SJSA1 (cell line): Measurements from ENCODE around the gene SIVA1. TPM values are rescaled to one million over a fixed set of nuclear protein-coding genes. Genes with fewer than 3 reads are reported as not detected.
A peak's percentile ranks its signal among the peaks of the same experiment; 100 is the strongest.

Experiments used
- DNase-seq, 2 experiments: peaks; one replicate each; pipeline ENCODE4 v3.0.0-alpha.2; 2015 to 2020; ENCODE audit warnings: low spot score in 2 of 2, low read depth in 1 of 2
- H3K27ac ChIP-seq: fragments of 250-450 bp; sonication (Bioruptor Pico); 2 replicates; pipeline ENCODE4 v1.5.1; 2020; ENCODE audit warnings: mild to moderate bottlenecking, moderate library complexity
- H3K27me3 ChIP-seq: fragments of 250-450 bp; sonication (Bioruptor Pico); replicated peaks from 2 replicates; pipeline ENCODE4 v1.5.1; 2020; ENCODE audit warnings: mild to moderate bottlenecking, moderate library complexity
- H3K36me3 ChIP-seq: fragments of 250-450 bp; sonication (Bioruptor Pico); 2 replicates; pipeline ENCODE4 v1.5.1; 2020; ENCODE audit warnings: mild to moderate bottlenecking
- H3K4me1 ChIP-seq: fragments of 250-450 bp; sonication (Bioruptor Pico); replicated peaks from 2 replicates; pipeline ENCODE4 v1.6.1; 2021; ENCODE audit warnings: mild to moderate bottlenecking
- H3K4me3 ChIP-seq: fragments of 250-450 bp; sonication (Bioruptor Pico); 2 replicates; pipeline ENCODE4 v1.5.1; 2020; ENCODE audit warnings: mild to moderate bottlenecking
- H3K9me3 ChIP-seq: fragments of 250-450 bp; sonication (Bioruptor Pico); replicated peaks from 2 replicates; pipeline ENCODE4 v1.5.1; 2020; ENCODE audit warnings: mild to moderate bottlenecking
- total RNA-seq: library from RNA; depleted of rRNA; stranded (reverse); fragments of >200 nt; shearing (Covaris generic); gene quantifications from 2 replicates; pipeline ENCODE4 v1.2.3, GENCODE V29; 2014; rRNA removed

The SIVA1 gene
- 444 and 466 TPM in 2 replicates for total RNA-seq

GRCh38 chr14:104752735-104753527 is at the start of gene SIVA1:
Gene SIVA1 (plus strand): TSS chr14:104753147. CDS start chr14:104753202, 55 bp downstream.
- H3K4me3 ChIP-seq, result peak within 1 kb of the TSS; percentile 88
- peaks cover 46% of the 10 kb centered on the region for H3K36me3 ChIP-seq
- DNase-seq, result peak; percentile 99
- H3K27ac ChIP-seq, result peak within 1 kb of the TSS; percentile 67
- H3K27me3 ChIP-seq, result no peaks in the 10 kb centered on the region
- peaks cover 14% of the 10 kb centered on the region for H3K4me1 ChIP-seq
- peaks cover 5% of the 10 kb centered on the region for H3K9me3 ChIP-seq

- Histone ChIP-seq H3K4me1 (no peaks in the 10 kb centered on the region), H3K9me3 (no peaks in the 10 kb centered on the region), H3K36me3 (peaks cover 69% of the 10 kb centered on the region), H3K27me3 (no peaks in the 10 kb centered on the region), H3K4me3 (no peak overlapping the region), H3K27ac (no peak overlapping the region)
- DNase-seq, result no peak
Observed at GRCh38 chr14:104703269-104703668, 49.7 kb upstream of the SIVA1 start.

- H3K36me3 ChIP-seq, result peaks cover 65% of the 10 kb centered on the region
- peaks cover 4% of the 10 kb centered on the region; the same call in 1 of the 2 replicates for H3K4me1 ChIP-seq
- DNase-seq, result no peak
- H3K27ac ChIP-seq, result no peak overlapping the region
- H3K9me3 ChIP-seq, result no peaks in the 10 kb centered on the region
- no peak overlapping the region for H3K4me3 ChIP-seq
- no peaks in the 10 kb centered on the region for H3K27me3 ChIP-seq
Observed at GRCh38 chr14:104704252-104704651, 48.7 kb upstream of the SIVA1 start.

GRCh38 chr14:104705340-104706047 is 47.5 kb upstream of the SIVA1 start:
- no peak overlapping the region for H3K27ac ChIP-seq
- no peak for DNase-seq
- no peaks in the 10 kb centered on the region for H3K9me3 ChIP-seq
- H3K4me1 ChIP-seq, result peaks cover 4% of the 10 kb centered on the region; the same call in 1 of the 2 replicates
- no peaks in the 10 kb centered on the region for H3K27me3 ChIP-seq
- peaks cover 75% of the 10 kb centered on the region for H3K36me3 ChIP-seq
- no peak overlapping the region for H3K4me3 ChIP-seq

- peaks cover 4% of the 10 kb centered on the region; the same call in 1 of the 2 replicates for H3K4me1 ChIP-seq
- no peaks in the 10 kb centered on the region for H3K9me3 ChIP-seq
- H3K4me3 ChIP-seq, result no peak overlapping the region
- H3K27ac ChIP-seq, result no peak overlapping the region
- H3K36me3 ChIP-seq, result peaks cover 79% of the 10 kb centered on the region
- H3K27me3 ChIP-seq, result no peaks in the 10 kb centered on the region
- DNase-seq, result no peak
Observed at GRCh38 chr14:104706733-104707607, 46.0 kb upstream of the SIVA1 start.

GRCh38 chr14:104707608-104708595 is 45.0 kb upstream of the SIVA1 start:
- Histone ChIP-seq H3K36me3 (peaks cover 80% of the 10 kb centered on the region), H3K27me3 (no peaks in the 10 kb centered on the region), H3K27ac (no peak overlapping the region), H3K9me3 (no peaks in the 10 kb centered on the region), H3K4me1 (peaks cover 4% of the 10 kb centered on the region; the same call in 1 of the 2 replicates), H3K4me3 (no peak overlapping the region)
- DNase-seq, result no peak

GRCh38 chr14:104708606-104709268 is 44.2 kb upstream of the SIVA1 start:
- Histone ChIP-seq H3K36me3 (peaks cover 80% of the 10 kb centered on the region), H3K27me3 (no peaks in the 10 kb centered on the region)

GRCh38 chr14:104709387-104710039 is 43.4 kb upstream of the SIVA1 start:
- Histone ChIP-seq H3K9me3 (no peaks in the 10 kb centered on the region), H3K27me3 (no peaks in the 10 kb centered on the region), H3K4me1 (peaks cover 4% of the 10 kb centered on the region; the same call in 1 of the 2 replicates), H3K4me3 (no peak overlapping the region), H3K36me3 (peaks cover 80% of the 10 kb centered on the region), H3K27ac (no peak overlapping the region)
- no peak for DNase-seq

More at GRCh38 chr14:104708606-104709268, 44.2 kb upstream of the SIVA1 start:
- no peaks in the 10 kb centered on the region for H3K9me3 ChIP-seq
- H3K27ac ChIP-seq, result no peak overlapping the region
- peak; percentile 58 to 67 for DNase-seq
- peaks cover 4% of the 10 kb centered on the region; the same call in 1 of the 2 replicates for H3K4me1 ChIP-seq
- no peak overlapping the region for H3K4me3 ChIP-seq

GRCh38 chr14:104710071-104710735 is 42.7 kb upstream of the SIVA1 start:
- Histone ChIP-seq H3K36me3 (peaks cover 80% of the 10 kb centered on the region), H3K9me3 (no peaks in the 10 kb centered on the region), H3K27ac (no peak overlapping the region), H3K4me1 (peaks cover 4% of the 10 kb centered on the region; the same call in 1 of the 2 replicates), H3K27me3 (no peaks in the 10 kb centered on the region), H3K4me3 (no peak overlapping the region)
- no peak for DNase-seq

GRCh38 chr14:104712881-104713734 is 39.8 kb upstream of the SIVA1 start:
- no peak overlapping the region for H3K4me3 ChIP-seq
- H3K27me3 ChIP-seq, result no peaks in the 10 kb centered on the region
- no peaks in the 10 kb centered on the region for H3K9me3 ChIP-seq
- peaks cover 83% of the 10 kb centered on the region for H3K36me3 ChIP-seq
- peaks cover 4% of the 10 kb centered on the region; the same call in 1 of the 2 replicates for H3K4me1 ChIP-seq
- DNase-seq, result no peak
- no peak overlapping the region for H3K27ac ChIP-seq

- Histone ChIP-seq H3K27me3 (no peaks in the 10 kb centered on the region), H3K9me3 (no peaks in the 10 kb centered on the region), H3K27ac (no peak overlapping the region), H3K4me1 (no peaks in the 10 kb centered on the region; the same call in 1 of the 2 replicates), H3K36me3 (peaks cover 83% of the 10 kb centered on the region), H3K4me3 (no peak overlapping the region)
- no peak for DNase-seq
Observed at GRCh38 chr14:104714066-104714465, 38.9 kb upstream of the SIVA1 start.
